ENCODE measurements around the gene COPS3. TPM values are rescaled to one million over a fixed set of nuclear protein-coding genes. Genes with fewer than 3 reads are reported as not detected.
A peak's percentile ranks its signal among the peaks of the same experiment; 100 is the strongest.
"Not testable (repeated sequence)": the region's sequence is repeated elsewhere in the genome, so short reads cannot be mapped to it uniquely, and the experiment has no call there.

The COPS3 gene
- total RNA-seq, 3 donors from 2014 or later: 35.9 to 60.5 (median 42.2) TPM

GRCh38 chr17:17304521-17304985 is 23.5 kb upstream of the COPS3 start:
- TF ChIP-seq CTCF (IDR thresholded peaks at IDR 0.05): no peak
- intact Hi-C loops (cut with DNase I, micrococcal nuclease): no loop called here
- H3K4me1 ChIP-seq (ENCODE audit: low read depth): peaks cover 17% of the 10 kb centered on the region
- H3K4me3 ChIP-seq: no peak overlapping the region
- H3K9me3 ChIP-seq: no peaks in the 10 kb centered on the region
- DNase-seq (no peak), ATAC-seq (peak; percentile 7)
- H3K36me3 ChIP-seq (ENCODE audit: low read depth): no peaks in the 10 kb centered on the region

GRCh38 chr17:17303847-17304490 is 22.9 kb upstream of the COPS3 start:
- DNase-seq (no peak), ATAC-seq (no peak)
- no peak for TF ChIP-seq CTCF (IDR thresholded peaks at IDR 0.05)
- no peaks in the 10 kb centered on the region for H3K36me3 ChIP-seq (ENCODE audit: low read depth)
- no peak overlapping the region for H3K4me3 ChIP-seq
- H3K4me1 ChIP-seq (ENCODE audit: low read depth): peaks cover 17% of the 10 kb centered on the region
- no peaks in the 10 kb centered on the region for H3K9me3 ChIP-seq
- intact Hi-C loops (cut with DNase I, micrococcal nuclease): no loop called here

- Histone ChIP-seq H3K36me3 (ENCODE audit: low read depth) (no peaks in the 10 kb centered on the region), H3K9me3 (no peaks in the 10 kb centered on the region), H3K4me1 (ENCODE audit: low read depth) (peaks cover 17% of the 10 kb centered on the region), H3K4me3 (peak within 1 kb of the TSS; percentile 17)
- TF ChIP-seq CTCF (IDR thresholded peaks at IDR 0.05): no peak
- intact Hi-C loops (cut with DNase I, micrococcal nuclease): no loop called here
- ATAC-seq (peak; percentile 85), DNase-seq (peak; percentile 82 to 87 (median 86))
Measured at GRCh38 chr17:17303010-17303846, 22.2 kb upstream of the COPS3 start, which contains the start of gene NT5M. TSS of gene NT5M (plus strand) at chr17:17303373. CDS start at chr17:17303551, 178 bp downstream.

- ATAC-seq; H3K36me3 ChIP-seq (ENCODE audit: low read depth); DNase-seq; intact Hi-C loops (cut with DNase I, micrococcal nuclease); H3K9me3 ChIP-seq; H3K4me3 ChIP-seq: not testable (repeated sequence)
- H3K4me1 ChIP-seq (ENCODE audit: low read depth): peaks cover 17% of the 10 kb centered on the region
Measured at GRCh38 chr17:17301659-17302058, 20.6 kb upstream of the COPS3 start.

GRCh38 chr17:17300624-17301568 is 19.9 kb upstream of the COPS3 start:
- Histone ChIP-seq H3K36me3 (ENCODE audit: low read depth) (no peaks in the 10 kb centered on the region), H3K9me3 (no peaks in the 10 kb centered on the region), H3K4me1 (ENCODE audit: low read depth) (peaks cover 17% of the 10 kb centered on the region), H3K4me3 (no peak overlapping the region)
- ATAC-seq: peak; percentile 62
- intact Hi-C loops (cut with DNase I, micrococcal nuclease): no loop called here
- TF ChIP-seq CTCF (IDR thresholded peaks at IDR 0.05): no peak
- DNase-seq: peak; percentile 42 to 71 (median 56)

Data from mucosa of descending colon (tissue), 3 donors.